Body of pancreas (tissue), 4 donors: ENCODE measurements around the gene MAU2. TPM values are rescaled to one million over a fixed set of nuclear protein-coding genes. Genes with fewer than 3 reads are reported as not detected.

ENCODE experiments used
- ATAC-seq: fragments of 150-250 bp; one replicate; pipeline ENCODE4 v1.9.1; 2016
- DNase-seq, 4 donors: peaks; one replicate each; pipeline ENCODE4 v3.0.0-alpha.2; 2019
- H3K27ac ChIP-seq, 4 donors: fragments of 200-600 bp; sonication (generic); 1 replicate in 3 of 4; 2 replicates in 1 of 4; pipeline versions ENCODE4 v1.5.1 to v1.6.1; 2016 to 2019; ENCODE audit warnings: mild to moderate bottlenecking in 1 of 4, mixed read lengths in 1 of 4, moderate library complexity in 1 of 4
- H3K27me3 ChIP-seq, 2 donors: fragments of 200-600 bp; sonication (generic); one replicate each; pipeline ENCODE4 v1.6.0; 2016; ENCODE audit warnings: mild to moderate bottlenecking in 1 of 2
- H3K36me3 ChIP-seq, 2 donors: fragments of 200-600 bp; sonication (generic); replicated peaks in 1 of 2; 2 replicates each; pipeline ENCODE4 v1.5.1; 2016; ENCODE audit warnings: low read depth in 2 of 2; ENCODE audit not compliant: insufficient read depth in 1 of 2
- H3K4me1 ChIP-seq: fragments of 200-600 bp; sonication (generic); one replicate; pipeline ENCODE4 v1.6.0; 2016
- H3K4me3 ChIP-seq, 2 donors: fragments of 200-600 bp; sonication (generic); 1 replicate in 1 of 2; 2 replicates in 1 of 2; pipeline ENCODE4 v1.5.1; 2016 to 2019
- H3K9me3 ChIP-seq, 3 donors: fragments of 200-600 bp; sonication (generic); 1 replicate in 2 of 3; 2 replicates in 1 of 3; pipeline ENCODE4 v1.5.1; 2016
- POLR2A ChIP-seq, 3 donors: fragments of 450-650 bp; IDR thresholded peaks; one replicate each; pipeline ENCODE4 v1.6.1; 2016; ENCODE audit warnings: antibody characterized with exemption in 3 of 3, mild to moderate bottlenecking in 2 of 3
- WGBS, 2 donors: methylation state at CpG; one replicate each; pipeline ENCODE4 v1.1.5; 2017; 5-methylcytosine and 5-hydroxymethylcytosine counted together
- intact Hi-C: fragments of 100-400 bp; cut with DNase I; formaldehyde crosslinking; loops from one replicate; pipeline ENCODE4 v1.15.1; 2023
- total RNA-seq, 2 donors: library from RNA; depleted of rRNA; stranded (reverse); fragments of >200 nt; gene quantifications; one replicate each; pipeline ENCODE4 v1.1.0, GENCODE V29; 2016
- TF ChIP-seq, protein P1 (sequence below), 7 experiments: fragments of 450-650 bp in 4 of 7; fragments of 200-600 bp in 3 of 7; sonication (generic) in 3 of 7; IDR thresholded peaks; one replicate each; pipeline ENCODE4 v1.5.1; 2016 to 2019; ENCODE audit warnings: antibody characterized with exemption in 7 of 7

MAU2 gene
- total RNA-seq, 2 donors from 2014 or later, result 38.9 to 57.4 TPM

DNA sequence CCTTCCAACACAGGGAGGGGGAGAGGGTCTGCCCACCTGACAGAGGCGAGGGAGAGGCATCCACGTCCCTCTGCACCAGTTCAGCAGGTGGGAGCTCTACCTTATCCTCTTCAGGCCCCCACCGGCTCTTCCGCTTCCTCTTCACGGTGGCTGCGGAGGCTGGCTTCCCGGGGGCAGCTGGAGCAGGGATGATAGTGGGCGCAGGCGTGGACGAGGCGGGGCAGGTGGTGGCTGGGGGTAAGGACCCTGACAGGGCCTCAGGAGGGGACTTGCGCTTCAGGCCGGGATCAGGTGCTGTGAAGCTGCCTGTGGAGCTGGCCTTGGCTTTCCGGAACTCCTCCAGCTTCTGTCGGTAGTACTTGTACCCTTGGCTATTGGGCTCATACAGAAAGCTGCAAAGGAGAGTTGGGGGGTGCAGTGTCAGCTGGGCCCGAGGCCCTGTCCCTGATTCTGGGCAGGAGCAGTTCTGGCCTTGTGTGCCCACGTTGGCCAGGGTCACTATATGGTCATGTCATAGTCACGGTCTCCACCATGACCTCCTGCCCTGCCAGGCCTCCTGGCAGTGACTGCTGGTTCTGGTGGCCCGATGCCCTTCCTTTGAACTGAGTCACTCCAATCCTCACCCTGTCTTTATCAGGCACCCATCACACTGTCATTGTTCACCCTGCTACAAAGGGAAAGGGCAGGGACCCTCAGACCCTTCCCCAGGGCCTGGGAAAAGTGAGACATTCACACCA lies 23.5 kb upstream of the MAU2 start:
- Histone ChIP-seq H3K4me3 (no peak overlapping the region), H3K27ac (no peak overlapping the region), H3K27me3 (no peaks in the 10 kb centered on the region), H3K4me1 (no peaks in the 10 kb centered on the region), H3K36me3 (peaks cover 7 to 15% of the 10 kb centered on the region in 2 donors), H3K9me3 (peaks cover 0 to 7% (median 0%) of the 10 kb centered on the region in 3 donors)
- no peak for DNase-seq
- intact Hi-C loops, result no loop called here
- 86 to 91% methylated on average over 12 to 18 of the region's 19 CpGs for WGBS, 2 donors
- TF ChIP-seq POLR2A (IDR thresholded peaks at IDR 0.05), result no peak
- TF ChIP-seq, protein P1, sequence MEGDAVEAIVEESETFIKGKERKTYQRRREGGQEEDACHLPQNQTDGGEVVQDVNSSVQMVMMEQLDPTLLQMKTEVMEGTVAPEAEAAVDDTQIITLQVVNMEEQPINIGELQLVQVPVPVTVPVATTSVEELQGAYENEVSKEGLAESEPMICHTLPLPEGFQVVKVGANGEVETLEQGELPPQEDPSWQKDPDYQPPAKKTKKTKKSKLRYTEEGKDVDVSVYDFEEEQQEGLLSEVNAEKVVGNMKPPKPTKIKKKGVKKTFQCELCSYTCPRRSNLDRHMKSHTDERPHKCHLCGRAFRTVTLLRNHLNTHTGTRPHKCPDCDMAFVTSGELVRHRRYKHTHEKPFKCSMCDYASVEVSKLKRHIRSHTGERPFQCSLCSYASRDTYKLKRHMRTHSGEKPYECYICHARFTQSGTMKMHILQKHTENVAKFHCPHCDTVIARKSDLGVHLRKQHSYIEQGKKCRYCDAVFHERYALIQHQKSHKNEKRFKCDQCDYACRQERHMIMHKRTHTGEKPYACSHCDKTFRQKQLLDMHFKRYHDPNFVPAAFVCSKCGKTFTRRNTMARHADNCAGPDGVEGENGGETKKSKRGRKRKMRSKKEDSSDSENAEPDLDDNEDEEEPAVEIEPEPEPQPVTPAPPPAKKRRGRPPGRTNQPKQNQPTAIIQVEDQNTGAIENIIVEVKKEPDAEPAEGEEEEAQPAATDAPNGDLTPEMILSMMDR (IDR thresholded peaks at IDR 0.05), result no peak
- no peak for ATAC-seq

- no peak for TF ChIP-seq POLR2A (IDR thresholded peaks at IDR 0.05)
- TF ChIP-seq, protein P1 (IDR thresholded peaks at IDR 0.05), result no peak
- H3K27ac ChIP-seq, result no peak overlapping the region
- H3K27me3 ChIP-seq, result no peaks in the 10 kb centered on the region
- H3K4me1 ChIP-seq, result no peaks in the 10 kb centered on the region
- intact Hi-C loops, result no loop called here
- peaks cover 0 to 5% (median 0%) of the 10 kb centered on the region in 3 donors for H3K9me3 ChIP-seq
- peaks cover 5 to 14% of the 10 kb centered on the region in 2 donors for H3K36me3 ChIP-seq
- no peak overlapping the region for H3K4me3 ChIP-seq
- WGBS, 2 donors, result 77 to 79% methylated on average over 8 to 9 of the region's 9 CpGs
- ATAC-seq, result no peak
- DNase-seq, result no peak
These were observed 22.9 kb upstream of the MAU2 start for GRCh38 chr19:19297759-19298158.

DNA sequence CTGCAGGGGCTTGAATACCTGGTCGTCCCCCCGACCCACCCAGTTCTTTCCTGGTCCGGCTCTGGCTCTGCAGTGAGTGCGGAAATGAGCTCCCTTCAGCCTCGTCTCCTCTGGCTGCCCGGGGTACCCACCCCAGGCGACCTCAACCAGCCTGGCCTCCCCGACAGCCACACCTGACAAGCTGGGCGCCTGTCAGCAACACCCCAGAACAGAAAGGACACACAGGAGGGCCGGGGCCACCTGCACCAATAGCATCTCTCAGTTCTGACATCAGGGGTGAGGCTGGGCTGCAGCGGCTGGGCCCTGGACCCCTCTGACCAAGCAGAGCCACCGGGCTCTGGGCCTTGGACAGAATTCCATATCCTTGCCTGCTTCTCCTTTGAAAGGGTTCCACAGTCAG lies 20.0 kb upstream of the MAU2 start:
- no peak for TF ChIP-seq POLR2A (IDR thresholded peaks at IDR 0.05)
- TF ChIP-seq, protein P1 (IDR thresholded peaks at IDR 0.05), result no peak
- intact Hi-C loops, result no loop called here
- ATAC-seq (no peak), DNase-seq (no peak)
- H3K36me3 ChIP-seq, result peaks cover 0 to 21% of the 10 kb centered on the region in 2 donors
- WGBS, 2 donors, result 95 to 98% methylated on average over 7 to 11 of the region's 12 CpGs
- no peaks in the 10 kb centered on the region for H3K27me3 ChIP-seq
- no peaks in the 10 kb centered on the region for H3K4me1 ChIP-seq
- H3K4me3 ChIP-seq, result no peak overlapping the region
- no peak overlapping the region for H3K27ac ChIP-seq
- H3K9me3 ChIP-seq, result no peaks in the 10 kb centered on the region

GRCh38 chr19:19303411-19303810 lies 17.2 kb upstream of the MAU2 start:
- Histone ChIP-seq H3K27ac (no peak overlapping the region), H3K36me3 (peaks cover 0 to 31% of the 10 kb centered on the region in 2 donors), H3K9me3 (no peaks in the 10 kb centered on the region), H3K4me3 (no peak overlapping the region), H3K27me3 (no peaks in the 10 kb centered on the region), H3K4me1 (no peaks in the 10 kb centered on the region)
- DNase-seq (no peak), ATAC-seq (no peak)
- 91 to 94% methylated on average over 14 of the region's 14 CpGs for WGBS, 2 donors
- TF ChIP-seq POLR2A (IDR thresholded peaks at IDR 0.05), result no peak
- TF ChIP-seq, protein P1 (IDR thresholded peaks at IDR 0.05), result no peak
- intact Hi-C loops, result no loop called here
